IMR-90 (cell line): ENCODE measurements around the gene PPM1M. TPM values are rescaled to one million over a fixed set of nuclear protein-coding genes. Genes with fewer than 3 reads are reported as not detected.

ENCODE experiments used
- ATAC-seq: fragments of 200-7000 bp; cut with Tn5 transposase; 2 replicates; pipeline ENCODE4 v1.9.1; 2020; ENCODE audit warnings: low read depth, mild to moderate bottlenecking, moderate library complexity
- BruUV-seq: library from RNA; stranded (reverse); fragments of 400-500 nt; replicated peaks from 2 replicates; lab custom pipeline; 2021; lab: Mats Ljungman, UMichigan
- CTCF ChIA-PET: fragments of 300-600 bp; formaldehyde crosslinking; extraction: SDS; loops from one replicate; lab custom pipeline; 2021; ENCODE audit warnings: antibody characterized with exemption; lab: Yijun Ruan, JAX
- POLR2A ChIA-PET: fragments of 300-600 bp; sonication (Branson Sonifier 250); formaldehyde crosslinking; loops from one replicate; lab custom pipeline; 2022; ENCODE audit warnings: antibody characterized with exemption; ENCODE audit not compliant: unreplicated experiment; lab: Charles Lee
- DNase-seq: peaks from one replicate; pipeline ENCODE4 v3.0.0; 2013
- H2AFZ ChIP-seq: replicated peaks from 2 replicates; pipeline ENCODE3; 2013; ENCODE audit warnings: low read length, mild to moderate bottlenecking; ENCODE audit not compliant: poor library complexity
- H2AK5ac ChIP-seq: 2 replicates; pipeline ENCODE4 v1.6.1; 2013; ENCODE audit warnings: low read depth, low read length, inconsistent platforms
- H2AK9ac ChIP-seq: replicated peaks from 2 replicates; pipeline ENCODE3; 2013; ENCODE audit warnings: mild to moderate bottlenecking, low read depth, low read length, moderate library complexity; ENCODE audit not compliant: poor library complexity
- H2BK120ac ChIP-seq: 2 replicates; pipeline ENCODE4 v1.6.1; 2013; ENCODE audit warnings: low read depth, low read length, inconsistent platforms
- H2BK15ac ChIP-seq: 3 replicates; pipeline ENCODE4 v1.6.1; 2013; ENCODE audit warnings: low read depth, low read length, inconsistent platforms
- H2BK20ac ChIP-seq: 2 replicates; pipeline ENCODE4 v1.6.1; 2013; ENCODE audit warnings: low read depth, mild to moderate bottlenecking, inconsistent platforms, low read length, moderate library complexity
- H2BK5ac ChIP-seq: 2 replicates; pipeline ENCODE4 v1.6.1; 2013; ENCODE audit warnings: mild to moderate bottlenecking, low read depth, low read length, inconsistent platforms; ENCODE audit not compliant: poor library complexity, severe bottlenecking
- H3K14ac ChIP-seq: replicated peaks from 2 replicates; pipeline ENCODE4 v1.6.1; 2013; ENCODE audit warnings: low read depth, low read length, inconsistent platforms
- H3K18ac ChIP-seq: 2 replicates; pipeline ENCODE4 v1.6.1; 2013; ENCODE audit warnings: low read depth, low read length, control low read depth
- H3K23ac ChIP-seq: 2 replicates; pipeline ENCODE4 v1.6.1; 2013; ENCODE audit warnings: low read depth, low read length, inconsistent platforms
- H3K27ac ChIP-seq: 2 replicates; pipeline ENCODE4 v1.5.1; 2013; ENCODE audit warnings: mild to moderate bottlenecking, control low read depth, low read length; ENCODE audit not compliant: insufficient read depth
- H3K27me3 ChIP-seq: 2 replicates; pipeline ENCODE4 v1.6.1; 2013; ENCODE audit warnings: low read length; ENCODE audit not compliant: control insufficient read depth, insufficient read depth
- H3K36me3 ChIP-seq: 2 replicates; pipeline ENCODE4 v1.6.1; 2013; ENCODE audit warnings: low read length, mixed read lengths; ENCODE audit not compliant: control insufficient read depth, insufficient read depth
- H3K4ac ChIP-seq: 2 replicates; pipeline ENCODE4 v1.6.1; 2013; ENCODE audit warnings: low read depth, low read length, inconsistent platforms
- H3K4me1 ChIP-seq: 2 replicates; pipeline ENCODE4 v1.6.1; 2013; ENCODE audit warnings: low read length, mixed read lengths; ENCODE audit not compliant: control insufficient read depth, insufficient read depth
- H3K4me2 ChIP-seq: 2 replicates; pipeline ENCODE4 v1.6.1; 2013; ENCODE audit warnings: low read depth, mild to moderate bottlenecking, control low read depth, low read length, moderate library complexity
- H3K4me3 ChIP-seq: 2 replicates; pipeline ENCODE4 v1.5.1; 2013; ENCODE audit warnings: low read depth, mild to moderate bottlenecking, control low read depth, low read length, moderate library complexity; ENCODE audit not compliant: insufficient read depth
- H3K56ac ChIP-seq: 2 replicates; pipeline ENCODE4 v1.6.1; 2013; ENCODE audit warnings: low read length, inconsistent platforms; ENCODE audit not compliant: insufficient read depth; ENCODE audit errors: extremely low read depth
- H3K79me1 ChIP-seq, 2 experiments: 2 replicates each; pipeline ENCODE4 v1.6.1; 2013; ENCODE audit warnings: low read length in 2 of 2, inconsistent platforms in 1 of 2, low read depth in 1 of 2
- H3K9ac ChIP-seq: 2 replicates; pipeline ENCODE4 v1.6.1; 2013; ENCODE audit warnings: low read depth, low read length, control low read depth
- H3K9me1 ChIP-seq: 2 replicates; pipeline ENCODE4 v1.6.1; 2013; ENCODE audit warnings: low read length, inconsistent platforms; ENCODE audit not compliant: insufficient read depth
- H3K9me3 ChIP-seq: 2 replicates; pipeline ENCODE4 v1.6.1; 2013; ENCODE audit warnings: low read length; ENCODE audit not compliant: control insufficient read depth, insufficient read depth
- H4K20me1 ChIP-seq: 2 replicates; pipeline ENCODE4 v1.6.1; 2013; ENCODE audit warnings: low read length, inconsistent platforms; ENCODE audit not compliant: insufficient read depth
- H4K5ac ChIP-seq: 2 replicates; pipeline ENCODE4 v1.6.1; 2013; ENCODE audit warnings: mild to moderate bottlenecking, low read depth, low read length, control low read depth
- H4K8ac ChIP-seq, 2 experiments: 2 replicates each; pipeline ENCODE4 v1.6.1; 2013; ENCODE audit warnings: low read depth in 2 of 2, low read length in 2 of 2, control low read depth in 1 of 2, inconsistent platforms in 1 of 2
- H4K91ac ChIP-seq: 2 replicates; pipeline ENCODE4 v1.6.1; 2013; ENCODE audit warnings: low read depth, low read length, inconsistent platforms; ENCODE audit not compliant: insufficient read depth
- FOS ChIP-seq: fragments of 150-350 bp; IDR thresholded peaks from 2 replicates; pipeline ENCODE4 v1.6.1; 2016; ENCODE audit warnings: low read depth, low read length
- MXI1 ChIP-seq: IDR thresholded peaks from 2 replicates; pipeline ENCODE4 v1.6.1; 2012; ENCODE audit warnings: low read depth, mild to moderate bottlenecking, low read length, moderate library complexity, borderline replicate concordance
- WGBS, 2 experiments: methylation state at CpG; one replicate each; pipeline versions ENCODE4 v1.1.5 to v1.1.7; 2013; ENCODE audit warnings: missing lambda C conversion rate in 2 of 2; ENCODE audit not compliant: insufficient read length in 1 of 2; ENCODE audit errors: extremely low coverage in 2 of 2; 5-methylcytosine and 5-hydroxymethylcytosine counted together
- dilution Hi-C: fragments of 300-500 bp; cut with HindIII; formaldehyde crosslinking; loops from one replicate; pipeline ENCODE4 v1.14.3; 2018; ENCODE audit warnings: low sequenced_read_pairs; ENCODE audit not compliant: unreplicated experiment
- in situ Hi-C: fragments of 300-500 bp; cut with MboI; formaldehyde crosslinking; loops from 3 replicates; pipeline ENCODE4 v1.14.3; 2019; ENCODE audit warnings: low sequenced_read_pairs, inconsistent platforms, mixed read lengths
- intact Hi-C: fragments of 100-400 bp; cut with micrococcal nuclease; formaldehyde crosslinking; loops from 2 replicates; pipeline ENCODE4 v1.10.0; 2022
- polyA plus RNA-seq, 3 experiments: library from polyadenylated mRNA; depleted of rRNA; stranded (reverse); fragments of >200 nt; gene quantifications; 2 replicates each; pipeline ENCODE4 v1.2.3, GENCODE V29; 2012; ENCODE audit warnings: low replicate concordance in 1 of 3
- total RNA-seq: library from RNA; depleted of rRNA; stranded (reverse); fragments of >200 nt; gene quantifications from 2 replicates; pipeline ENCODE4 v1.2.3, GENCODE V29; 2012

PPM1M gene
- total and polyA plus RNA-seq, 2 of the 4 experiments (the other 2 are of a cell fraction) = 12.2 to 18.1 TPM

- peaks cover 16% of the 10 kb centered on the region for H3K9me1 ChIP-seq
- no peak overlapping the region; the same call in 1 of the 2 replicates for H3K4me2 ChIP-seq
- 0 out of 2 replicates have a peak overlapping the region, but pooled peaks have one; percentile 3 for H4K91ac ChIP-seq
- no peak overlapping the region; the same call in 1 of the 2 replicates for H2BK120ac ChIP-seq
- H3K9me3 ChIP-seq = no peaks in the 10 kb centered on the region
- no peak overlapping the region for H3K4me3 ChIP-seq
- H3K79me1 ChIP-seq = peaks cover 2 to 6% of the 10 kb centered on the region in 2 experiments; a peak in 1 of 4 replicates
- DNase-seq (peak; percentile 79), ATAC-seq (peak; percentile 65)
- H2AK5ac ChIP-seq = peak overlapping the region; percentile 43; the same call in 1 of the 2 replicates
- H4K20me1 ChIP-seq = peaks cover 15% of the 10 kb centered on the region
- H3K27ac ChIP-seq = no peak overlapping the region
- H3K4ac ChIP-seq = 0 out of 2 replicates have a peak overlapping the region, but pooled peaks have one; percentile 3
- no TSS peak for BruUV-seq
- H4K8ac ChIP-seq = 0 out of 4 replicates have a peak overlapping the region, but pooled peaks of 1 of the 2 experiments have one; percentile 20
- H3K27me3 ChIP-seq = no peaks in the 10 kb centered on the region
- ChIA-PET POLR2A (no interaction called here), CTCF (no interaction called here)
- H3K4me1 ChIP-seq = peaks cover 8% of the 10 kb centered on the region
- no peak overlapping the region for H3K18ac ChIP-seq
- 23% methylated on average over 6 of the region's 13 CpGs; no CpG with 5 or more reads in 1 of the 2 experiments for WGBS, 2 experiments
- peaks cover 34% of the 10 kb centered on the region for H3K36me3 ChIP-seq
- dilution Hi-C loops (no loop called here), in situ Hi-C loops (no loop called here), intact Hi-C loops (no loop called here)
- H3K14ac ChIP-seq = peak overlapping the region; percentile 25
- no peak overlapping the region for H2BK5ac ChIP-seq
- H4K5ac ChIP-seq = no peak overlapping the region
- H2BK20ac ChIP-seq = no peak overlapping the region
- peak overlapping the region; percentile 73 for H2AFZ ChIP-seq
- H3K9ac ChIP-seq = no peak overlapping the region
- H3K23ac ChIP-seq = peak overlapping the region; percentile 5; the same call in 1 of the 2 replicates
- H2AK9ac ChIP-seq = peak overlapping the region; percentile 52
- H3K56ac ChIP-seq = no peak overlapping the region
- TF ChIP-seq FOS (0 out of 2 replicates have a peak, but pooled peaks have one; percentile 23), MXI1 (no peak)
- H2BK15ac ChIP-seq = no peak overlapping the region
These were observed 28.8 kb upstream of the PPM1M start for GRCh38 chr3:52216585-52217408.
